T-helper 1 cell (primary cell): ENCODE measurements around the gene P3H2.
"Not testable (repeated sequence)": the region's sequence is repeated elsewhere in the genome, so short reads cannot be mapped to it uniquely, and the experiment has no call there.

ENCODE experiments used
- DNase-seq, 5 donors: peaks; one replicate each; pipeline ENCODE4 v3.0.0-alpha.2; 2012 to 2020
- total RNA-seq, 4 donors: gene quantifications; one replicate each; lab custom pipeline; 2026; lab: John Stamatoyannopoulos, UW

The P3H2 gene, protein sequence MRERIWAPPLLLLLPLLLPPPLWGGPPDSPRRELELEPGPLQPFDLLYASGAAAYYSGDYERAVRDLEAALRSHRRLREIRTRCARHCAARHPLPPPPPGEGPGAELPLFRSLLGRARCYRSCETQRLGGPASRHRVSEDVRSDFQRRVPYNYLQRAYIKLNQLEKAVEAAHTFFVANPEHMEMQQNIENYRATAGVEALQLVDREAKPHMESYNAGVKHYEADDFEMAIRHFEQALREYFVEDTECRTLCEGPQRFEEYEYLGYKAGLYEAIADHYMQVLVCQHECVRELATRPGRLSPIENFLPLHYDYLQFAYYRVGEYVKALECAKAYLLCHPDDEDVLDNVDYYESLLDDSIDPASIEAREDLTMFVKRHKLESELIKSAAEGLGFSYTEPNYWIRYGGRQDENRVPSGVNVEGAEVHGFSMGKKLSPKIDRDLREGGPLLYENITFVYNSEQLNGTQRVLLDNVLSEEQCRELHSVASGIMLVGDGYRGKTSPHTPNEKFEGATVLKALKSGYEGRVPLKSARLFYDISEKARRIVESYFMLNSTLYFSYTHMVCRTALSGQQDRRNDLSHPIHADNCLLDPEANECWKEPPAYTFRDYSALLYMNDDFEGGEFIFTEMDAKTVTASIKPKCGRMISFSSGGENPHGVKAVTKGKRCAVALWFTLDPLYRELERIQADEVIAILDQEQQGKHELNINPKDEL
- total RNA-seq, result 0 reads per million in 4 donors

DNA sequence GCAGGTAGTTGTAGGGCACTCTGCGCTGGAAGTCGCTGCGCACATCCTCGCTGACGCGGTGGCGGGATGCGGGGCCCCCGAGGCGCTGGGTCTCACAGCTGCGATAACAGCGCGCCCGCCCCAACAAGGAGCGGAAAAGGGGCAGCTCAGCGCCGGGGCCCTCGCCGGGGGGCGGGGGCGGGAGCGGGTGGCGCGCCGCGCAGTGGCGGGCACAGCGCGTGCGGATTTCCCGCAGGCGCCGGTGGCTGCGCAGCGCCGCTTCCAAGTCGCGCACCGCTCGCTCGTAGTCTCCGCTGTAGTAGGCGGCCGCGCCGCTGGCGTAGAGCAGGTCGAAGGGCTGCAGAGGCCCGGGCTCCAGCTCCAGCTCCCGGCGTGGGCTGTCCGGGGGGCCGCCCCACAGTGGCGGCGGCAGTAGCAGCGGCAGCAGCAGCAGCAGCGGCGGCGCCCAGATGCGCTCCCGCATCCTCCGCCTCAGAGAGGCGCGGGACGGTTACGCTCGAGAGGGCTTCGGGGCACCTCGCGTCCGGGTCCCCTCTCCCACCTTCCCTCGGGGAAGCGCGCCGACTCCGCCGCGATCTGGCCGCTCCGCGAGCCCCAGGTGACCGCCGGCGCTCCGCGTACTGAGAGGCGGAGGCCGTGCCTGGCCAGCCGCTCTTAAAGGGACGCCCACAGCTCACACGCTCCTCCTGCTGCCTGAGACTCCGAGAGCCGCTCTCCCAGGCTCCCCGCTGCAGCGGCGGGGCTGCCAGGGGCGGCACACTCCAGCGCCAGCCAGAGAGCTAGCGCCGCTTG is at the start of gene P3H2:
Gene P3H2 (minus strand): TSS at position 629 of the 792 bp plus-strand sequence. CDS start 166 bp downstream, at position 463.
- DNase-seq, result peak in 1 of 5 donors; percentile 9

DNA sequence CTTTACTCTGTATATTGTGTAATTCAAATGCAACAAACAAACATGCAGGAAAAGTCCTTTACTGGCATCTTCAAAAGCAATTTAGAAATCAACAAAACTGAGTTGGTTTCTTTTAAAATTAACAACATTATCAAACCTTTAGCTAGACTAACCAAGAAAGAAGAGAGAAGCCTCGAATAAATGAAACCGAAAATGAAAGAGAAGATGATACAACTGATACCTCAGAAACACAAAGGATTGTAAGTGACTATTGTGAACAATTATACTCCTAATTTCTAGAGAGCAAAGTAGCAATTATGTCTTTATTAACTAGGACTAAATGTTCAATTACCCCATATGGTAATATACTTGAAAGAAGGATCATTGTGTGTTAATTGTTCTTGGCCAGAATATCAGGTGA is 49.2 kb upstream of the P3H2 start:
- DNase-seq, result peak in 1 of 5 donors; percentile 7

DNA sequence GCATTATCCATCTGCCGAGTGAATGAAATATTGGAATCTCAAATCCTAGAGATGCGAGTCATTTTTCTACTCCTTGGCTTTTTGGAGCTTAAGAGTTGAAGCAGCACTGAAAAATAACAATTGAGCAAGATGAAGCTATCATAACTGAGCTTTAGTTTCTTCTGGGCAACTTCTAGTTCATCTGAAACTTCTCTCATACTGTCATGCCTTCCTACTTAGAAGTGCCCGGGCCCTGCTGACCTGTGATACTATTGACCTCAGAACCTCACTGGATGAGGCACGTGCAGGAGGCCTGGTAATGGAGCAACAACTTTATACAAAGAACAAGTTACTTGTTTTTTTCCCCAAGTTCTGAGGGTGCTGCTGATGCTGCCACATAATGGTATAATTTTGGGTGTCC is 48.5 kb upstream of the P3H2 start:
- no peak for DNase-seq

DNA sequence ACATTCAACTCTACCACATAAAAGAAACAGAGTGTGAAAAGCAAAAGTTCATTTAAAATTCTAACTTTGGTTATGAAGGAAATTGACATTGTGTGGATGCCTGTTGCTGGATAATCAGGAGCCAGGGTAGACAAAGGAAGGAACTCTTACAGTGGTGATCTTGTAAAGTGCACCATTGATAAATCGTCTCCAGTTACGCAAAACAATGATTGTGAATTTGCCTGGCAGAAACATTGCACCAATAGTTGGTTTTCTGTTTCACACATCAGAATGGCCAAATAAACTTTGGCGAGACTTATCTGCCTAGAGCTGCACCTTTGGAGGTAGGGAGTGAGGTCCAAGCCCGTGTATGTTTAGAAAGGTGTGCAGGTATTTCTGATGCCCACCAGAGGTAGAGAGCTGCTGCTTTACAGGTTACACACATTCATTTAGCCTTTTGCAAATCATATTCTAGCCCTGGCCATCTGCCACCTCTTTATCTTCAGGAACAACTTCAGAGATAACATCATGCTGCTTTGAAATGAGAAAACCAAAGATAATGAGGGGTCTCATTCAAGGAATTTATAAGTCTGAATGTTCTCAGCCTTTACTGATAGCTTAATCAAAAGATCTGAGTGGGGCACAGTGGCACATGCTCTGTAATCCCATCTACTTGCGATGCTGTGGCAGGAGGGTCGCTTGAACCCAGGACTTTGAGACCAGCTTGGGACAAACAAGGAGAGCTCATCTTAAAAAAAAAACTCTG is 47.4 kb upstream of the P3H2 start:
- DNase-seq, result no peak

DNA sequence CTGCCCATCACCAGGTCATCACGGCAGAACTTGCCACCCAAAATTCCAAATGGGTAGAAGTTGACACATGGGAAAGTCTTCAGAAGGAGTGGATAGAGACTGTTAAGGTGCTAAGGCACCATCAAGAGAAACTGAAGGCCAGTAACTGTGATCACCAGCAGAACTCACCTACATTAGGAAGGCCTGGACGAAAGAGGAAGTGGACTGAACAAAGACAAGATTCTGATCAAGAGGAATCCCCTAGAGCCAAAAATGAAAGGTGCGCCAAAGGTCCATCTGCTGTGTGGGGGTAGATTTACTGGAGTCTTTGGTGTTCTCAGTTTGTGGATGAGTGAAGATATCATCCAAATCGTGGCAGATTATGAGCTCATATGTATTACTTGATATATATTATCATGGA is 46.3 kb upstream of the P3H2 start:
- DNase-seq, result no peak

DNA sequence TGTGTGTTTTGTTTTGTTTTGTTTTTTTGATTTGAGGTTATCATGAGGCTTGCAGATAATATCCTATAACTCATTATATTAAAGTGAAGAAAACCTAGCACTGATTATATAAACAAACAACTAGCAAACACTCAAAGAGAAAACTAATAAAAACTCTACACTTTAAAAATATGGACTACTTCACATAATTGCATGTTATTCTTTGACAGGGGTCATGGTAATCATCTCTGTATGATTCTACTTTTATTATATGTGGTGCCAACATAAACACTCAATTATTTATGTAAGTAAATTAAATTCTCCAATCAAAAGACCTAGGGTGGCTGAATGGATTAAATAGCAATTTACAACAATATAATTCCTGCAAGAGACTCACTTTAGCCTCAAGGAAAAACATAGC is 44.6 kb upstream of the P3H2 start:
- DNase-seq, result no peak

DNA sequence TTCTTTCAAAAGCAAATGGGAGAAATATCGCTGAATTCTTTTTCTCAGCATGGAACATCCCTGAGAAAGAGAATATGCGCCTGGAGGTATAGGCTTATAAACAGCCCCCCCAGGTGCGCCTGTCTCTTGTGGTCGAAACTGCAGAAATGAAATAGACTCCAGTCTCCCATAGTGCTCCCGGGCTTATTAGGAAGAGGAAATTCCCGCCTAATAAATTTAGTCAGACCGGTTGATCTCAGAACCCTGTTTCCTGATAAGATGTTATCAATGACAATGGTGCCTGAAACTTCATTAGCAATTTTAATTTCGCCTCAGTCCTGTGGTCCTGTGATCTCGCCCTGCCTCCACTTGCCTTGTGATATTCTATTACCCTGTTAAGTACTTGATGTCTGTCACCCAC is 41.3 kb upstream of the P3H2 start:
- not testable (repeated sequence) for DNase-seq

DNA sequence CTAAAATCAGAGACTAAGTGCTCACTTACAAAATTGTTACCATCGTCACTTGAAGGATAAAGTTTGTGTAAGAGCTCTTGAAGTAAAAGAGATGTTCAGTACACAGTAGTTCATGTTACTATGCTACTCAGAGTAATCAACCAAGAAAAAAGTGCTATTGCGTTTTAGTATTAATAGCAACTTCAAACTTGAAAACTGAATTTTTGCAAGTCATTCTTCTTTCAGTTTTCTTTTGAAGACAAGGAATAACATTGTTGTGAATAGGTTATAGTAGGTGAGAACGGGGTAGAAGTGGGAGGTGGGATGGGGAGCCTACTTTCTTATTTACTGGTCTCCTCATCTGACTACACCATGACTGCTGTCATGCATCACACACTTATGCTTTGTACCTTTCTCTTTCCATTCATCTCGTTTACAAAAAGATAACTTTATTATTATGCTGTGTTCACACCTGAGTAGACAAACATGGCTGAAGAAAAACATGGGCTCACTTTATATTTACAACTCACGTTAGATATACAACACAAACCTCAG is 39.3 kb upstream of the P3H2 start:
- DNase-seq, result no peak

DNA sequence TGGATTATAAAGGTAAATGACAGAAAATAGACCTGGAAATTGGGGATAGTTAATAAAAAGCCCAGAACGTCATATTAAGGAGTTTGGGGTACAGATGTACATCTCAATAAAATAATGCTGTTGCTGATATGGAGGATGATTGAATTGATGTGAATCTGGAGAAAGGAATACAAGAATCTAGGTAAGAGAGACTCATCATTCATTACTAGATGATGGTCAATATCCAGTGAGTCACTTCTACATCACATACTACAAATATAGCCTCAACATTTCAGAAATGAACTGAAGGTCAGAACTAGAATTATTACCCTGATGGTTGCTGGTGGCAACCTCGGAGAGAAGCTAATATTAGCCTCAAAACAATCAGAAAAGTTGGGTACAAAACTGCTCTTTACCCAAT is 37.6 kb upstream of the P3H2 start:
- DNase-seq, result no peak

DNA sequence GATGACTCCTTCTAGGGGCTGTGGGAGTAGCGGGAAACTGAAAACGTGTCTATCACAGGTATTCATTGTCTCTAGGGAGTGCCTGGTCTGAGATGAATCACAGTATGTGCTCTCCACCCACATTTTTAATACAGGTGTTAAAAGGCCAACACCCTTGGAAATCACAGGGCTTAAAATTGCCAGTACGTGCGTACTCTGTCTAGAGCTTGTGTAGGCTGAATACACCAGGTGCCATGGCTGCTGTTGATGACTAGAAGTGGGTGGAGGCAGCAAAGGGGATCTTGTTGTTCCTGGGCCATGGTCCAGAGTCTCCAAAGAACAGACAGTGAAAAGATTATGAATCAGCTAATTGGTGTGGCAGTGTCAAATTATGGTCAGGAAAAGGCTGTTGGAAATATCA is 35.1 kb upstream of the P3H2 start:
- DNase-seq, result no peak

DNA sequence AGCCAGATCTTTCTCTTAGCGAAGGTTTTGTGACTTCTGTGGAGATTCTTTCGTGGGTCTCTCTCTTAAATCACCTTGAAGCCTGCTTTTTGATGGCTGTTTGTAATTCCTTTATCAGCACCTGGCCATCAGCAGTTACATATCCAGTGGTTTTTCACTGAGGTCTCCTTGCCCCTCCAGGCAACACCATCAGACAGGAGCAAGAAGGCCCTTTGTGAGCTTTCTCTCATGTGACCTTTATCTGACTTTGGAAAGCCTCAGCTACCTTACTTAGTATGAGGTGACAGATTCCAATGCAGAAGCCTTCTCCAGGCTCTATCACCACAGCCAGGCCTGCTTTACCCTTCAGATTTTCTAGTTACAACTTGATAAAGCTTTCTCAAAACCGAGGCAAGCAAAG is 30.0 kb upstream of the P3H2 start:
- DNase-seq, result no peak

DNA sequence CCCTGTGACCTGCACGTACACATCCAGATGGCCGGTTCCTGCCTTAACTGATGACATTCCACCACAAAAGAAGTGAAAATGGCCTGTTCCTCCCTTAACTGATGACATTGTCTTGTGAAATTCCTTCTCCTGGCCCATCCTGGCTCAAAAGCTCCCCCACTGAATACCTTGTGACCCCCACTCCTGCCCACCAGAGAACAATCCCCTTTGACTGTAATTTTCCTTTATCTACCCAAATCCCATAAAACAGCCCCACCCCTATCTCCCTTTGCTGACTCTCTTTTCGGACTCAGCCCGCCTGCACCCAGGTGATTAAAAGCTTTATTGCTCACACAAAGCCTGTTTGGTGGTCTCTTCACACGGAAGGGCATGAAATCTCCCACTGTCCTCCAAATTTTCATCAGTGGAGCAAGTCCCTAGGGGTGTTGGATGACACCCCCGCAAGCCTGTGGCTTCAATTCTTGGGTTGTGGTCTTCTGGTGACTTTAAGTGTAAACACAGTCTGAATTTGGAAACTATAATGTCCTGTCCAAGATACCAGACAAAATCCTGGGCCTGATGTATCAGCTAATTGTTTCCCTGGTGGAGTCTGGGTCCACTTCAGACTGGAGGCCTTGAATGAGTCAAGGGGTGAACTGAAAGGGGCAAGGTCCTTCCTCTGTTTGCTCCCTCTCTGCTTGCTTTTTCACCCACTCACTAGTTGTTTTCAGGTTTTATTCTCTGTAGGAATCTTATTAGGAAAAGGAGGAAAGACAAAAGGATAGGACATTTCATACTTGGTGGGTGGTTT is 29.3 kb upstream of the P3H2 start:
- DNase-seq, result not testable (repeated sequence)

DNA sequence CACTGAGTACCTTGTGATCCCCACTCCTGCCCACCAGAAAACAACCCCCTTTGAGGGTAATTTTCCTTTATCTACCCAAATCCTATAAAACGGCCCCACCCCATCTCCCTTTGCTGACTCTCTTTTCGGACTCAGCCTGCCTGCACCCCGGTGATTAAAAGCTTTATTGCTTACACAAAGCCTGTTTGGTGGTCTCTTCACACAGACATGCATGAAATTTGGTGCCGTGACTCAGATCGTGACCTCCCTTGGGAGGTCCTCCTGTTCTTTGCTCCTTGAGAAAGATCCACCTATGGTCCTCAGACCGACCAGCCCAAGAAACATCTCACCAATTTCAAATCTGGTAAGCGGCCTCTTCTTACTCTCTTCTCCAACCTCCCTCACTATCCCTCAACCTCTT is 24.1 kb upstream of the P3H2 start:
- DNase-seq, result not testable (repeated sequence)

DNA sequence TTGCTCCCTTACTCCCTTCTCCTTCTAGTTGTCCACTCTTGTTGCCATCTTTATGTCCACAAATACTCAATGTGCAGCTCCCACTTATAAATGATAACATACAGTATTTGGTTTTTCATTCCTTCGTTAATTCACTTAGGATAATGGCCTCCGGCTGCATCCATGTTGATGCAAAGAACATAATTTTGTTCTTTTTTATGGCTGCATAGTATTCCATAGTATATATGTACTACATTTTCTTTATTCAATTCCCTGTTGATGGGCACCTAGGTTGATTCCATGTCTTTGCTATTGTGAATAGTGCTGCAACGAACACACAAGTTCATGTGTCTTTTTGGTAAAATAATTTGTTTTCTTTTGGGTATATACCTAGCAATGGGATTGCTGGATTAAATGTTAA is 21.3 kb upstream of the P3H2 start:
- no peak for DNase-seq

DNA sequence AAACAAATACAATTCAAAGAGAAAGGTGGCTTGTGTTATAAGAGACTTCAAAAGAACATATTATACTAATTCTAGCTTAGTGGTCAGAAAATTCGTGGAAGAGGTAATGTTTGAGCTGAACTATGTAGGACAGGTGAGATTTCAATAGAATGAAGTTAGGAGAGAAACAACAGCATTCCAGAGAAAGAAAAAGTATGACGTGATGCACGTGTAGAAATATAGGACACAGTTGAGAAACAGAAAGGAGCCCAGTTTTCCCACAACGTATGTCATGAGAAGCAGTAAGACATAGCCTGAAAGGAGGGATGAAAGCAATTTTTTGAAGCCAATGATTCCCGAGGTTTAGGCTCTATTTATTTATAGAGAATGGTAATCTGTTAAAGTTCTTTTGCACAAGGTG is 18.7 kb upstream of the P3H2 start:
- DNase-seq, result no peak

DNA sequence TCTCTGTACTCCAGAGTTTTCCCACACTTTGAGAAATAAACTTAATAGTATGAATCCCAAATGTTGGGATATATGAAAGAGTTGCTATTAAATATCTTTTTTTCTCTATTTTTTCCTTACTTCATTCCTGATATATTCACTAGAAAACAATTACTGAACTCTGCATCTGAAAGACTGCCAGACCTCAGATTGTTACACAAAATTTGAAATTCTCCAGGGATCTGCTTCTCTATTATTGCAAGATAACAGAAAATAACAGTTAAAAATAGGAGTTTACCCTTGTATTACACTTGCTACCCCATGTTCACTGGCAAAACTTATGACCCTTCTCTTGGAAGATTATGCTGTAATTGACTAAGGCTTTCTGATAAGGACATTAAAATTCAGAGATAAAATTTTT is 11.7 kb upstream of the P3H2 start:
- DNase-seq, result no peak

DNA sequence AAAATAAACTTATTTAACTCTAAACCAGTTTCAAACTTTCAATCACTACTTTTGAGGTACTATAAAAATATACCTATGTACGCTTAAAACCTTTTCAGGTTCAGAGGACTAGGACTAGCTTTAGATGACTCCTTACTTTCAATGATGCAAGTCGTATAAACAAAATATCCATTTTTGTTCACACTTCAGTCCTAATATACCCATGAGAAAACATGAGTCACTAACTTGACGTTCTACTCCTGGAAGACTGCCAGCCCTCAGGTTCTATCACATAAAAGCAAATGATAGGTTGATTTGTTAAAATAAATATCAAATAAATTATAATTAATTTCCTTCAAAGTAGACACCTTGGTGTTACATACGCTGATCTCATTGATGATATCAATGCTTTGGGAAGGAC is 10.6 kb upstream of the P3H2 start:
- no peak for DNase-seq

DNA sequence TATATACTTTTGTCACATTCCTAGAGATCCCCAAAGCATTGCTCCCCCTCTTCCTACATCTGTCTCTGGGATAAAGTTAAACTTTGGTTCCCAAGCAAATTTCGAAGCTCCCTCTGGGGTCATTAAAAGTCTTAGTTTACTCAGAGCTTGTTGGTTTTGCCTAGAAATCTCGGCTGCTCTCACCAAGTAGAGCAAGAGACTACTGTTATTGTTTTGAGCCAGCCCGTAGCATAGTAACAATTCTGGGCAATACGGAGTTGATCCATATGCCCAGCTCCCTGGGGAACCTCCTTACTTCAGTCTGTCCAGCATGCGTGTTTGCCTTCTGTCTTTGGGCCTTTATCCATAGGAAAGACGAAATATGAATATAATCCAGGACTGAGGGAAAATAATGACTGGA is 10.0 kb upstream of the P3H2 start:
- DNase-seq, result no peak

DNA sequence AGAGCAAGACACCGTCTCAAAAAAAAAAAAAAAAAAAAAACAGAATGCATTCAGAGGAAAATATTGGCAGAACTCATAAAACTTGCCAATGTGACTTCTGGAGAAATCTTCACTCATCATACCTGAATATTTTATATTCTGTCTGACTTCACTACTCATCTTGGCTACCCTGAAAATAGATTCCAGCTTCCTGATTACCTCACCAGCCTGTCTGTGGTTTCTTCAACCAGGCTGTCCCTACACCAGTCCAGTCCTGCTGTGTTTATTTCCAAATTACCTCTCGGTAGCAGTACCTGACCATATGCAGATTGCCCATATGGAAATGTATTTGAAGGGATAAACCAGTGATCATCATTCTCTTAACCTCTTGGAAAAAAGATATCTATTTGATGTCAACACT is 9.3 kb upstream of the P3H2 start:
- no peak for DNase-seq

DNA sequence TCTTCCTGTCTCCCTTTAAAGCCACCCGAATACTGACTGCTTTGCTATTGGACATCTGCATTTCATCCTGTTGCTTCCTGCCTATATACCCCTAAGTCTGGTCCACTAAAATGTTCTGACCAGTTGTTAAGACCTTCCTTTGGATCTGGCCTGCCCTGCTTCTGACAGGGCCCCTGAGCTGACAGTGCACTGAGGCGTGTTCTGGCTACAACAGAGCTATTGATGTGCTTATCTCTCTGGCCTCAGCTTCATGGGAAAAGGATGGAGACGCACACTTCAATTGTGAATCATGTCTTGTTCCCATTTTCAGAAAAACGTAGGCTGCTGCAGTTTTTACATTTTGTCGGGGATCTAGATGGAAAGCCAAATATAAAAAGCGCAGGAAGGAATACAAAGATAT is 7.1 kb upstream of the P3H2 start:
- no peak for DNase-seq

DNA sequence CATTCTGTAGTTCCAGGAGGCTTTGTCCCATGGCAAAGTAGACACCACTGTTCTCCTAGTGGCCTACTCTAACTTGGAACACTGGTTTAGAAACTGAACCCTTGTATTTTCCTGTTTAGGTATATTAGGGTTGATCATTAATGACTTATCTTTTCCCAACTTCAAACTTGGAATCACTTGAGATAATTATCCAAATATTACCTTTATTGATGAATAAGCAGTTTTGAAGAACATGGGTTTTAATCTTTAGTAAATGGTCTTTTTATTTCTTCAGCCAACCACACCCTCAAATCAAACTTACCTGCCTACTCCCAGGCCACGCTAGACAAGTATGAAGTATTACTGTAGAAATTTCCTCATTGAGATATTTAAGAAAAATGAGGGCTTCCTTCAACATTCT is 6.5 kb upstream of the P3H2 start:
- no peak for DNase-seq
